Islet precursor cell (in vitro differentiated cells): ENCODE results near the gene CHST11.
"Not testable (repeated sequence)": the region's sequence is repeated elsewhere in the genome, so short reads cannot be mapped to it uniquely, and the experiment has no call there.

Source experiments
- DNase-seq: peaks from one replicate; pipeline ENCODE4 v3.0.0-alpha.2; 2018

The CHST11 gene

DNA sequence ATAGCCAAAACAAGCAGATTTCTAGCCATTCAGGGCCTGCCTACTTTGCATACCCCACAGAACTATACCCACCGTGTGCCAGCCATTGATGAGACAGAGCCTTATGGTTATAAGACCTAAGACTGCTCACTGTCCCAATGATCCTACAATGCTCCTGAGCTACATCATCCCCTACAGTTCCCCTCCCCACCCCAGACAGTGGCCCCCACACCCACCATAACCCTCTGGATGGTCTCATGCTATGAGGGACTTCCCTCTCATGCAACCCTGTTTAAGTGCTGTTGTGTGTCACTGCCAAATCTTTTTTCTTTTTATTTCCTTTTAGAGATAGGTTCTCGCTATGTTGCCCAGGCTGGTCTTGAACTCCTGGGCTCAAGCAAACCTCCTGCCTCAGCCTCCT lies 75.9 kb downstream of the CHST11 start:
- DNase-seq: no peak

DNA sequence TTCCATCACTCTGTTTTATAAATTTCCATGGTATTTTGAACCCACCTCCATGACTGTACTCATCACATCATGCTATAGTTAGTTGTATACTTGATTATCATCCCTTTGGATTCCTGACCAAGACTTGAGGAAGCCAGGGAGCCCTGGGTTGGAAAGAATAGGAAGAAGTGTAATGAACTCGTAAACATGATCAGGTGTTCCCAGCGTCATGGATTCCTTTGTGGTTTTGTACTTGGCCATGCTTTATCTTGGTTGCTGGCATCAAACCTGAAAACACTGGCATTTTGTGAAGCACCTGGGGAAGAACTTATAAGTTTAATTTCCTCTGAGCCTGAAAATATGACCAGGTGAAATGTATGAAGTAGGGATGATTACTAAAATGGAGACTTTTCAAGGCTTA lies 76.4 kb downstream of the CHST11 start:
- DNase-seq: no peak

DNA sequence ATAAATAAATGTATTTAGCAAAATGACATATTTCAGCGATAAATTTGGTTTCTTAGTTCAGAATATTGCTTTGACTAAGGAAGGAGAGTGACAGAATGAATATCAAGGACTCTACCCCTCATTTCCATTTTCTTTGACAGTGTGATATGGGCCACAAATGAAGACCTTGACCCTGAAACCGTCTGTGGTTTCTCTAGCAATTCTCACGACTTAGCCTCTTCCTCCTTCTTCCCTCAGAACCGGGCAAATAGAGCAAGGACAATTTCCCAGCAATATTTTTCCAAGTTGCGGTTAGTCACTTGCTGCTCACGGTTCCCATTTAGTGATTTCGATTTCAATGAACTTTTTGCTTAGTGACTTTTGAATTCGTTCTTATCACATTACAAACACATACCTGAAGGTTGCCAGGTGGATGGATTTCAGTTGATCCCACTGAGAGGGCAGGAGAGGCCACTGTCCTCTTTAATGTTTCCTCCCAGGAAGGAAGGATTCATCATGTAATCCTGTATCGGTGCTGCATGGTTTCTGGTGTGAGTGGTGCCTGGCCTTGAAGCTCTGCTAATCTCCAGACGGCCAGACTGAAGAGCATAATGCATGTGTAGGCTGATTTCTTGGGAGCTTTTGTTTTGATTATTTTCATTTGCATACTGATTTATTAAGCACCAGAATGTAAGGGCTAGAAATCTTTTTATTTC lies 77.6 kb downstream of the CHST11 start:
- DNase-seq: no peak

DNA sequence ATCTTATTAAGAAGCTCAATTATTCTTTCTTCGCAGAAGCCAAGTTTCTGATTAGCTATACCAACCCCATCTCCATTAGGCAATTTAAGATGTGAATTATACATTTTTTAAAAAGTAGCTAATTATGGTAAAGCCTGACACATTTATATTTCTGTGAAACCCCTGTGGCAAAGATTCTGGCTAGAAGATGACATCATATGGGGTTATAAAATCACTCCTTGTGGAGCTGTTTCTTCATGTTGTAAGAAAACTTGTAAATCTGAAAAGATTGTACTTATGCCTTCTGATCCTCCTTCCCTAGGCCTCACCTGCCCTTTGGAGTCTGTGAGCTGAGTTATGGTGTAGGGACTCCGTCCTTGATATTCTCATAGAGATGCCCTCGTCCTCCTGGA lies 78.1 kb downstream of the CHST11 start:
- DNase-seq: no peak

DNA sequence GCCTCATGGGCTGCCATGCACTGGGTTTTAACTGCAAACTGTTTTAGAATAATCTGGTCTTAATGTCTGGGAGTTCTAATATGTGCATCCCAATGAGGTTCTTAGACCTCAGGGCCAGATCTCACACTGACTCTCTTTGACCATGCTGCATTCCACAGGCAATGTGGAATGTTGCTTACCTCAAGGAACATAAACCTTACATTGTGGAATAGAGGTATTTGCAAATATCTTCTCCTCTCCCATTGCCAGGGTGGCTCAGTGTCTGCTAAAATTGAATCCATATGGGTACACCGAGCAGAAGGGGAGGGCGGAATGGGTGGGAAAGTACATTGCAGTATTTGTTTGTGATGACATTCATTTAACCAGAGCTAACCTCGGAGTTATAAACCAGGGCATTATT lies 78.6 kb downstream of the CHST11 start:
- DNase-seq: no peak

- no peak for DNase-seq
Observed at GRCh38 chr12:104536841-104537240, 80.1 kb downstream of the CHST11 start.

- no peak for DNase-seq
Observed at GRCh38 chr12:104538056-104538455, 81.3 kb downstream of the CHST11 start.

GRCh38 chr12:104538891-104539462 lies 82.2 kb downstream of the CHST11 start:
- DNase-seq: no peak

GRCh38 chr12:104544836-104545235 lies 88.1 kb downstream of the CHST11 start:
- DNase-seq: peak; percentile 80

DNA sequence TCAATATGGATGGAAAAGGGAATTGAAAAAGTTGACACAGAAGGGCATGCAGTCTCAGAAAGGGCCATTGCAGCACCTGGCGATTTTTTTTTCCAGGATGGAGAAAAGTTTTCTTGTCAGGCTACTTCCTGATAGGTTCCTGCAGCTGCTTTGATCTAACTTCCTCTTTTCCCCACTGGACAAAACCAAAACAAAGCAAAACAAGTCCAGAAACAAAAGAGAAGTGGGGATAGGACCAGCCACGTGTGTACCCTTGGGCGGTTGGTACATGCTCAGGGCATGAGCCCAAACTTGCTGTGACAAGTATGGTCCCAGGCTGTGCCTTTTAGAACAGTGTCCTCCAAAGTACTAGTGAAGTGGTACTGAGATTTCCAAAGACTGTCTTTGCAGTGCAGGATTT lies 89.8 kb downstream of the CHST11 start:
- no peak for DNase-seq

- DNase-seq: no peak
Observed at GRCh38 chr12:104547235-104547634, 90.5 kb downstream of the CHST11 start.

- DNase-seq: peak; percentile 82
Observed at GRCh38 chr12:104549815-104550480, 93.2 kb downstream of the CHST11 start.

GRCh38 chr12:104551313-104551931 lies 94.7 kb downstream of the CHST11 start:
- DNase-seq: no peak

- no peak for DNase-seq
Observed at GRCh38 chr12:104553421-104553820, 96.7 kb downstream of the CHST11 start.

GRCh38 chr12:104555648-104556047 lies 98.9 kb downstream of the CHST11 start:
- DNase-seq: peak; percentile 93

DNA sequence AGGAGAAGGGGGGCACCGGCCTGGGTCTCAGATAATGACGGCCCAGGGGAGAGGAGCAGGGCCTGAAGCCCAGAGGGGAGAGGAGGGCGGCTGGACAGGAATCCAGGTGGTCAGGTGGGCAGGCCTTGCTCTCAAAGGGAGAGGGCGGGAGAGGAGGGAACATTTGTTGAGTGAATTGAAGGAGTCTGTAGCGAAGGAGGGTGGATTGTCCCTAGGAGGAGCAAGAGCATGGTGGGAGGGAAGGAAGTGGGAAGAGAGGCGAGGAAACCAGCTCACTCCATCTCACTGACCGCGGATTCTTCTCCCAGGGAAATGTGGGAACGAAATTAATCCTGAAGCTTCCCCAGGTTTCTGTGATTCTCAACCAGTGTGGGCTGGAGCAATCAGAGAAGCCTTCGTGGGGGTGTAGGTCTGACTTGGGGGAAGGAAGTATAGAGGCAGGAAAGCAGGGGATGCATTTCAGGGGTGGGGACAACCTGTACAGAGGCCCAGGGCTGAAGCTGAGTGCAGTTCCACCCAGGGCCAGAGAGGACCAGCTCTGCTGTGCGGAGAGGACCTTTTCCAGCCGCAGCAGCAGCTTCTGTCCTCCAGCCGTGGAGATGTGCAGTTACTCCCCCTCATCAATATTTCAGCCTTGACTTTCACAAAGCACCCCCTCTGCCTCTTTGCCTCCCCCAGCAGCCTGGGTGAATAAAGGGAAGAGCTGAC lies 100.9 kb downstream of the CHST11 start:
- no peak for DNase-seq

GRCh38 chr12:104560881-104561280 lies 104.1 kb downstream of the CHST11 start:
- no peak for DNase-seq

DNA sequence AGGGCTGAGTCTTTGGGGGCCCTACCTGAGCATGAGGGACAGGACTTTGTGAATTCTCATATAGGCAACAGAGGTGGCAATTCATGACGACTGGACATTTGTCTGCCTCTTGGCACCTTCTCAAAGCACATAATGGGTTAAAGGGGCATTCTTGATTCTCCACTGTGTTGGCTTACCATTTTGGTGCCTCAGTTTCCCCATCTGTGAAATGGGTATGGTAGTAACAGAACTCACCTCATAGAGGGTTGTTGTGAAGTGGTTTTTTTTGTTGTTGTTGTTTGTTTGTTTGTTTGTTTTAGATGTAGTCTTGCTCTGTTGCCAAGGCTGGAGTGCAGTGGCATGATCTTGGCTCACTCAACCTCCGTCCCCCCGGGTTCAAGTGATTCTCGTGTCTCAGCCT lies 106.0 kb downstream of the CHST11 start:
- no peak for DNase-seq

GRCh38 chr12:104564662-104565061 lies 107.9 kb downstream of the CHST11 start:
- DNase-seq: not testable (repeated sequence)

- no peak for DNase-seq
Observed at GRCh38 chr12:104565606-104566243, 109.0 kb downstream of the CHST11 start.

GRCh38 chr12:104566244-104566993 lies 109.7 kb downstream of the CHST11 start:
- DNase-seq: no peak
